ENCODE results near the gene CTCFL.

The CTCFL gene

DNA sequence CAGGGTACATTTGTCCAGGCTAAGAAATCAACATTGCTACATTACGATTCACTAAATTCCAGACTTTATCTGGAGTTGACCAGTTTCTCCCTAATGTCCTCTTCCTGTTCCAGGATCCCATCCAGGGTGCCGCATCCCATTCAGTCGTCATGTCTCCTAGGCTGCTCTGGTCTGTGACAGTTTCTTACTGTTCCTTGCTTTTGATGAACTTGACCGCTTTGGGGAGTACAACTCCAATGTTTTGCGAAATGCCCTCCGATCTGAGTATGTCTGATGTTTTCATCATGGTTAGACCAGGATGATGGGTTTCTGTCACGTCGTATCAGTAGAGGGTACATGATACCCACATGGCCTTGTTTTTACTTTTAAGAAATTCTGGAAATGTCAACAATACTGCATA, 62.2 kb downstream of the CTCFL start:
- DNase-seq = no peak

GRCh38 chr20:57461726-57462125, 63.2 kb downstream of the CTCFL start:
- no peak for DNase-seq

- DNase-seq = no peak
These were observed 64.0 kb downstream of the CTCFL start for GRCh38 chr20:57460781-57461465.

DNA sequence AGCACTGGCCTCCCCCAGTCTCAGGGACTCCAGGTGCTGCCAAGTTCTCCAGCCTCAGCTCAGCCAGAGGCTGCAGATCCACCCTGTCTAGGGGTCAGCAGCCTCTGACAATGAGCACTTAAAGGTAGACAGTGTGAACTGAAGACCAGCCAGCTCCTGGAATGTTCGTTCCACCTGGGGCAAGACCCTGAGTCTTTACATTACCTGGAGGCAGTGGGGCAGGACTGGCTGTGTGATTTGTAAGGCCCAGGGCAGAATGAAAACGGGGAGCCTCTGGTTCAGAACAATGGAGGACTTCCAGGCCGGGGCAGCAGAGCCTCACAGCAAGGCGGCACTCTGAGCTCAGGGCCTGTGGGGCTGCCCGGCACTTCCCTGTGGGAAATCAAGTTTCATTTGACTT, 65.0 kb downstream of the CTCFL start:
- DNase-seq = no peak

GRCh38 chr20:57459278-57459677, 65.7 kb downstream of the CTCFL start:
- no peak for DNase-seq

DNA sequence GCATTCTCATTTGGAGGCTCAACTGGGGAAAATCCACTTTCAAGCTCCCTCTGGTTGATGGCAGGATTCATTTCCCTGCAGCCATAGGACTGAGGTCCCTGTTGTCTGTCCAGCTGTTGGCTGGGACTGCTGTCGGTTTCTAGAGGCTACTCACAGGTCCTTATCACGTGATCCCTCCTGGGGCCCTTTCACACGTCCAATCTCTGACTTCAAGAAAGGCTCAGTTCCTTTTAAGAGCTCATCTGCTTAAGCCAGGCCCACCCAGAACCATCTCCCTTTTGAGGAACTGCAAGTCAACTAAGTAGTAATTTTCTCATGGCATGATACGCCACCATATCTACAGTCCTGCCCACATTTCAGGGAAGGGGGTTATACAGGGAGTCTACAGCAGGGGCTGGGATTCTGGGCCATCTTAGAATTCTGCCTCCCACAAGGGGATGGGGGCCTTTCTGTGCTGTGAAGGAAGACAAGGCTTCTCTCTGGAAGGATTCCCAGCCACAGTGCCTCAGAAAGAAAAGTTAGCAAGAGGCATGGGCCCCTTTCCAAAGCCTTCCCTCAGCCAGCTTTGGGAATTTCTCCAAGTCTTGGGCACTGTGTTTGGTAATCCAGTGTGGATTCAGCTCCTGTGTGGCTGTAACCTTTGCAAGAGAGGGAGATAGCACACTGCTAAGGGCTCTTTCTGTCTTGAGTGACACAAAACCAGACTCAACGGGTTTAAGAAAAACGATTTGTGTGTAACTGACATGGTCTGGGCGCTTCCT, 66.4 kb downstream of the CTCFL start:
- no peak for DNase-seq

- no peak for DNase-seq
These were observed 67.5 kb downstream of the CTCFL start for GRCh38 chr20:57457243-57458095.

GRCh38 chr20:57456116-57456515, 68.8 kb downstream of the CTCFL start:
- no peak for DNase-seq

DNA sequence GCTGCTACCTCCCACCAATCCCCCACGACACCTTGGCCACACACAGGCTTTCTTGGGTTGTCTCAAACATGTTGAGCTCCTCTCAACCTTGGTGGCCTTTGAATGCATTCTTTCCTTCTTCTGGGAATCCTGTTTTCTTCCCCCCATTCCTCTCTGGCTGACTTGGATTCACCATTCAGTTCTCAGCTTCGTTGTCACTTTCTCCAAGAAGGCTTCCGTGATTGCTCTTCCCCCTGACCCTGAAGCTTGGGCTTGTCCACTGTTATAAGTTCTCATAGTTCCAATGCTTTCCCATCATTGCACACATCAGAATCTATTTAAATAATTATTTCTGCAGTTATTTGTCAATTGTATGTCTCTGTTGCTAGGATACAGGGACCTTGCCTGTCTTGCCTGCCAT, 69.6 kb downstream of the CTCFL start:
- no peak for DNase-seq

GRCh38 chr20:57451795-57452661, 72.9 kb downstream of the CTCFL start:
- DNase-seq = no peak

- no peak for DNase-seq
These were observed 73.5 kb downstream of the CTCFL start for GRCh38 chr20:57451431-57451794.

DNA sequence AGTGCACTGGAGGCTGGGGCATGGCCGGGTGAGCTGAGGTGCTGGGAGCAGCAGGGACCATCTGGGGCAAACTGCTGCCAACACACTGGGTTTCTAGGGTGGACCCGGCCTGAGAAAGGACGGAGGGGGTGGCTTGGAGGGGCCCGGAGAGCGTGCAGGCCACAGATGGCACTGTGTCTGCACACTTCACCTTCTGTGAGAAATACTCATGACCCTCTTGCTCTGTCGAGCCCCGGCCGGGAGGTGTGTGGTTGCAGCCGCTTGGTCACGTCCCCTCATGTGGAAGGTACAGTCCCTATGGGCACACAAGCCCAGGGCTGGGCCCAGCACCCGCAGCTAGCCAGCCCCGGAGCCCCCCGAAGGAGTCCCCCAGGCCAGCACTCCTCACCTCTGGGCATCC, 74.0 kb downstream of the CTCFL start:
- DNase-seq = no peak

DNA sequence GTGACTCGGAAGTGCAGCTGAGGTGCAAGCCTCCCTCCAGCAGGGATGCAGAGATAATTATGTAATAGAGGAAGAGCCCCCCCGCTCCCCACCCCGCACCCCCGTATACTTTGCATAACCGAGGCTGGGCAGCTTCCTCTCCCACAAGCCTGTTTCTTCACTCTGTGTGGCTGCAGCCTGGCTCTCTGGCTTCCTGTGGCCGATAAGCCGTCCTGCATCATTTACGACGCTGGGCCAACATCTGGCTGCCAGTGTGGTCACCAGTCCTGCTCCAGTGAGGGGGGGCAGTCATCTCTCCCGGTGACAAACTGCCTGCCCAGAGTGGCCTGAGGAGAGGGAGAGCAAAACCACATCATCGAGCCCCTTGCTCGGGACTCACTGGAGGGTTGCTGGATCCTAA, 74.5 kb downstream of the CTCFL start:
- no peak for DNase-seq

GRCh38 chr20:57449398-57450354, 75.3 kb downstream of the CTCFL start:
- DNase-seq = no peak

GRCh38 chr20:57448764-57449354, 76.1 kb downstream of the CTCFL start:
- no peak for DNase-seq
